Fibroblast of skin of left quadriceps (primary cell): Measurements from ENCODE around the gene SCN4A.
"Not testable (repeated sequence)": the region's sequence is repeated elsewhere in the genome, so short reads cannot be mapped to it uniquely, and the experiment has no call there.

Experiments
- DNase-seq, 2 experiments: peaks; one replicate each; pipeline ENCODE4 v3.0.0-alpha.2; 2013; ENCODE audit warnings: low read depth in 2 of 2

The SCN4A gene

GRCh38 chr17:63984651-63985386, 12.1 kb upstream of the SCN4A start:
- DNase-seq: peak; percentile 64 to 69

- DNase-seq: no peak
These were observed 11.5 kb upstream of the SCN4A start for GRCh38 chr17:63984236-63984635.

GRCh38 chr17:63983320-63983719, 10.6 kb upstream of the SCN4A start:
- no peak for DNase-seq

GRCh38 chr17:63982641-63983040, 9.9 kb upstream of the SCN4A start:
- not testable (repeated sequence) for DNase-seq

GRCh38 chr17:63978272-63979200, 5.8 kb upstream of the SCN4A start:
- DNase-seq: no peak

- no peak for DNase-seq
These were observed 4.0 kb upstream of the SCN4A start for GRCh38 chr17:63976702-63977101.

GRCh38 chr17:63975541-63976092, 2.9 kb upstream of the SCN4A start:
- no peak for DNase-seq

- DNase-seq: no peak
These were observed 2.0 kb upstream of the SCN4A start for GRCh38 chr17:63974594-63975192.

GRCh38 chr17:63973930-63974593, 1.3 kb upstream of the SCN4A start:
- DNase-seq: no peak

- DNase-seq: no peak
These were observed 529 bp upstream of the SCN4A start for GRCh38 chr17:63973247-63973646.

GRCh38 chr17:63969278-63969677, 3.4 kb downstream of the SCN4A start:
- DNase-seq: no peak

GRCh38 chr17:63967953-63968352, 4.8 kb downstream of the SCN4A start:
- no peak for DNase-seq

GRCh38 chr17:63966646-63967264, 6.0 kb downstream of the SCN4A start:
- DNase-seq: no peak

- DNase-seq: no peak
These were observed 9.6 kb downstream of the SCN4A start for GRCh38 chr17:63963123-63963522.

GRCh38 chr17:63962298-63962744, 10.4 kb downstream of the SCN4A start:
- DNase-seq: no peak

- DNase-seq: peak; percentile 23
These were observed 11.1 kb downstream of the SCN4A start for GRCh38 chr17:63961355-63962212.

GRCh38 chr17:63960430-63960829, 12.3 kb downstream of the SCN4A start:
- no peak for DNase-seq

GRCh38 chr17:63960006-63960405, 12.7 kb downstream of the SCN4A start:
- DNase-seq: no peak

- no peak for DNase-seq
These were observed 16.3 kb downstream of the SCN4A start for GRCh38 chr17:63956296-63956920.

- no peak for DNase-seq
These were observed 16.9 kb downstream of the SCN4A start for GRCh38 chr17:63955791-63956190.
